ENCODE results near the gene MAP7D3.
"Not testable (repeated sequence)": the region's sequence is repeated elsewhere in the genome, so short reads cannot be mapped to it uniquely, and the experiment has no call there.

The MAP7D3 gene

GRCh38 chrX:136250191-136251040, 784 bp downstream of the MAP7D3 start:
- in situ Hi-C loops (cut with HindIII; ENCODE audit: low sequenced_read_pairs): no loop called here

- in situ Hi-C loops (cut with HindIII; ENCODE audit: low sequenced_read_pairs): no loop called here
Measured at GRCh38 chrX:136246201-136246600, 5.0 kb downstream of the MAP7D3 start.

GRCh38 chrX:136237849-136238248, 13.4 kb downstream of the MAP7D3 start:
- in situ Hi-C loops (cut with HindIII; ENCODE audit: low sequenced_read_pairs): not testable (repeated sequence)

GRCh38 chrX:136237074-136237473, 14.1 kb downstream of the MAP7D3 start:
- in situ Hi-C loops (cut with HindIII; ENCODE audit: low sequenced_read_pairs): no loop called here

GRCh38 chrX:136228839-136229207, 22.4 kb downstream of the MAP7D3 start:
- in situ Hi-C loops (cut with HindIII; ENCODE audit: low sequenced_read_pairs): no loop called here

- in situ Hi-C loops (cut with HindIII; ENCODE audit: low sequenced_read_pairs): no loop called here
Measured at GRCh38 chrX:136227948-136228838, 23.0 kb downstream of the MAP7D3 start.

GRCh38 chrX:136227074-136227473, 24.1 kb downstream of the MAP7D3 start:
- in situ Hi-C loops (cut with HindIII; ENCODE audit: low sequenced_read_pairs): no loop called here

GRCh38 chrX:136221851-136222513, 29.2 kb downstream of the MAP7D3 start:
- in situ Hi-C loops (cut with HindIII; ENCODE audit: low sequenced_read_pairs): no loop called here

GRCh38 chrX:136220951-136221350, 30.2 kb downstream of the MAP7D3 start:
- in situ Hi-C loops (cut with HindIII; ENCODE audit: low sequenced_read_pairs): no loop called here

GRCh38 chrX:136220540-136220939, 30.7 kb downstream of the MAP7D3 start:
- in situ Hi-C loops (cut with HindIII; ENCODE audit: low sequenced_read_pairs): no loop called here

GRCh38 chrX:136219893-136220292, 31.3 kb downstream of the MAP7D3 start:
- in situ Hi-C loops (cut with HindIII; ENCODE audit: low sequenced_read_pairs): no loop called here

- in situ Hi-C loops (cut with HindIII; ENCODE audit: low sequenced_read_pairs): no loop called here
Measured at GRCh38 chrX:136215559-136215958, 35.6 kb downstream of the MAP7D3 start.

GRCh38 chrX:136214551-136214950, 36.6 kb downstream of the MAP7D3 start:
- in situ Hi-C loops (cut with HindIII; ENCODE audit: low sequenced_read_pairs): no loop called here

- in situ Hi-C loops (cut with HindIII; ENCODE audit: low sequenced_read_pairs): no loop called here
Measured at GRCh38 chrX:136212557-136213111, 38.6 kb downstream of the MAP7D3 start.

- in situ Hi-C loops (cut with HindIII; ENCODE audit: low sequenced_read_pairs): no loop called here
Measured at GRCh38 chrX:136211766-136212556, 39.2 kb downstream of the MAP7D3 start.

- in situ Hi-C loops (cut with HindIII; ENCODE audit: low sequenced_read_pairs): no loop called here
Measured at GRCh38 chrX:136210806-136211205, 40.4 kb downstream of the MAP7D3 start.

GRCh38 chrX:136210243-136210642, 41.0 kb downstream of the MAP7D3 start:
- in situ Hi-C loops (cut with HindIII; ENCODE audit: low sequenced_read_pairs): no loop called here

- in situ Hi-C loops (cut with HindIII; ENCODE audit: low sequenced_read_pairs): loop anchor here (10.0 kb wide), 1 partner anchor 185 kb away; no protein-coding TSS in a partner anchor
Measured at GRCh38 chrX:136209751-136210150, 41.4 kb downstream of the MAP7D3 start.

- in situ Hi-C loops (cut with HindIII; ENCODE audit: low sequenced_read_pairs): loop anchor here (10.0 kb wide), 1 partner anchor 184 kb away; no protein-coding TSS in a partner anchor
Measured at GRCh38 chrX:136209016-136209738, 42.0 kb downstream of the MAP7D3 start.

Measured in endothelial cell of hepatic sinusoid (primary cell).